ENCODE measurements around the gene DLG1. TPM values are rescaled to one million over a fixed set of nuclear protein-coding genes. Genes with fewer than 3 reads are reported as not detected.

Gene DLG1
- polyA plus RNA-seq, 1 experiment = 58.9 TPM

- H3K9me3 ChIP-seq (ENCODE audit: control insufficient read depth, insufficient read depth, low read length) = no peaks in the 10 kb centered on the region; the same call in 1 of the 2 replicates
- no peak for TF ChIP-seq CTCF (IDR thresholded peaks at IDR 0.05; ENCODE audit: low read depth, low read length)
Observed at GRCh38 chr3:197014024-197014423, 284.4 kb downstream of the DLG1 start.

GRCh38 chr3:197012540-197012883 lies 285.9 kb downstream of the DLG1 start:
- H3K27me3 ChIP-seq (ENCODE audit: control insufficient read depth, insufficient read depth, low read length) = peaks cover 9% of the 10 kb centered on the region
- TF ChIP-seq CTCF (IDR thresholded peaks at IDR 0.05; ENCODE audit: low read depth, low read length) = no peak
- no peaks in the 10 kb centered on the region; the same call in 1 of the 2 replicates for H3K9me3 ChIP-seq (ENCODE audit: control insufficient read depth, insufficient read depth, low read length)
- H3K27ac ChIP-seq (ENCODE audit: low read depth, low read length) = no peak overlapping the region
- DNase-seq (ENCODE audit: low read depth, low spot score) = no peak
- H3K4me3 ChIP-seq (ENCODE audit: low read depth, low read length) = no peak overlapping the region
- POLR2A ChIA-PET = interaction anchor here (0.5 kb wide), 1 partner anchor 167 kb away, joined by 7 read pairs; no protein-coding TSS in a partner anchor
- CTCF ChIA-PET = no interaction called here

More at GRCh38 chr3:197014024-197014423, 284.4 kb downstream of the DLG1 start:
- Histone ChIP-seq H3K4me3 (ENCODE audit: low read depth, low read length) (no peak overlapping the region), H3K27me3 (ENCODE audit: control insufficient read depth, insufficient read depth, low read length) (peaks cover 11% of the 10 kb centered on the region), H3K27ac (ENCODE audit: low read depth, low read length) (no peak overlapping the region)
- DNase-seq (ENCODE audit: low read depth, low spot score) = no peak
- ChIA-PET CTCF (interaction anchor here (0.7 to 1.8 kb wide), 2 partner anchors 11 to 15 kb away, joined by 6 to 7 read pairs; partner anchors contain the start of gene MELTF), POLR2A (no interaction called here)

DNA sequence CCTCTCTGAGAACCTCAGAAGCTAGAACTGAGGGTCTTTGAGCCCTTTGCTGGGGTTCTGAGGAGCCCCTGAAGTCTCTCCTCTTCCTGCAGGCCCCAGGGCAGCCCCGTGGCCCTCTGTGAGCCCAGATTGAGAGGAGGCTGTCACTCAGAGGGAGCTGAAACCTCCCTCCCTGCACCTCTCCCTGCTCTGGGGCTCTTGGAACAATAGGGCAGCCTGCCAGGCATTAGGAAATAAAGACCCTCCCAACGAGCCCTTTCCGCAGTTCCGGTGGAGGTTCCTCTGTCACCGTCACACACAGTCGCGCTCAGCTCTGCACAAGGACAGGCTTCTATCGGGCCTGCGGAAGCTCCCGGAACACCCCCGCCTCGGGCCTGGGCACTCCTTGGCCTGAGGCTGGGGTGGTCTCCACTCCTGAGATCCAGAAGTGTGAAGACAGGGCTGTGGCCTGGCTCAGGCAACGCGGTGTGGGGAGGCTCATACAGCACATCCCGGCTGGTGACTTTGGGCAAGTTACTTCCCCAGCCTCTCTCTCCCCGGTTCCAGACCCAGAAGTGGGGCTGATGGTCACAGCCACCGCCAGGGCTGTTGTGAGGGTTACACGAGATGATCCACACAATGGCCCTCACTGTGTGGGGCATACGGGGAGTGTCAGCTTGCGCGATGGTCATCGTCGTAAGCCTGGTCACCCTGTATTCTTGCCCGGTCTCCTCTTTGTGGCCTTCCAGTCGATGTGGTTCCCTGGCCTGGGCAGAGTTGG lies 286.5 kb downstream of the DLG1 start:
- H3K27me3 ChIP-seq (ENCODE audit: control insufficient read depth, insufficient read depth, low read length) = peaks cover 9% of the 10 kb centered on the region
- DNase-seq (ENCODE audit: low read depth, low spot score) = no peak
- TF ChIP-seq CTCF (IDR thresholded peaks at IDR 0.05; ENCODE audit: low read depth, low read length) = no peak
- ChIA-PET POLR2A (no interaction called here), CTCF (interaction anchor here (1.0 kb wide), 1 partner anchor 18 kb away, joined by 4 read pairs; the partner anchor contains the start of gene MELTF)
- no peak overlapping the region for H3K27ac ChIP-seq (ENCODE audit: low read depth, low read length)
- no peaks in the 10 kb centered on the region; the same call in 1 of the 2 replicates for H3K9me3 ChIP-seq (ENCODE audit: control insufficient read depth, insufficient read depth, low read length)
- no peak overlapping the region for H3K4me3 ChIP-seq (ENCODE audit: low read depth, low read length)

DNA sequence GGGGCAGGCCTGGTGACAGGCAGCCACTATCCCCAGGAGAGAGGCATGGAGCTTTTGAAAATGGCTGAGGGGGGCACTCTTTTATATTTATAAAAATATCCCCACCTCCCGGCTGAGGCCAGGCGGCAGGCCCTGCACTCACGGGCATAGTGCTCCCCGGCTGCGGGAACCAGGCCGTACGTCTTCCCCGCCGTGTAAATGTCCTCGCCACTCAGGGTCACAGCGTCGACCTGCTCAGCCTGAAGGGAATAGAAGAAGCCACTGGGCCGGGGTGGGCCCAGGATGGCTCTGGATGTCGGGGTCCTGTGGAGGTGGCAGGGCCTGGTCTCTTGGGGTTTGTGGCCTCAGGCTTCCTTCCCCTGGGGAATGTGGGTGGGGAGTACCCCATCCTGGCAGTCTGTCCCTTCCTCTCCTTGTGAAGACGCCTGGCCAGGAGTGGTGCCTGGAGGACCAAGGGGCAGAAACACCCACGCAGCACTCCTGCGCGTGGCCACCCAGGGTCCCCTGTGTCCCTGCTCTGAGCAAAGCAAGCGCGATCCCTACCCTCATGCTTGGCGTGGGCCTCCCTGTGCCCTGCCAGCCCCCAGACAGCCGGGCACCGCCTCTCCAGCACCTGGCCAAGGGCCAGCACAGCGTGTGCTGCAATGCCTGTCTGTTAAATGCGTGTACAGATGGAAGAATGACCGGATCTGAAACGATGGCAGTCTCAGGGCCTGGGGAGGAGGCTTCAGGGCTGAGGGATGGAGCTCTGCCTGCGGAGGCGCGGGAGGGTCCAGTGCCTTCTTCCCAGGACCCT lies 287.7 kb downstream of the DLG1 start:
- TF ChIP-seq CTCF (IDR thresholded peaks at IDR 0.05; ENCODE audit: low read depth, low read length) = no peak
- POLR2A ChIA-PET = no interaction called here
- CTCF ChIA-PET = interaction anchor here (0.9 to 1.0 kb wide), 2 partner anchors 19 kb away, joined by 4 read pairs; partner anchors contain the start of gene MELTF
- Histone ChIP-seq H3K27ac (ENCODE audit: low read depth, low read length) (no peak overlapping the region), H3K4me3 (ENCODE audit: low read depth, low read length) (no peak overlapping the region), H3K9me3 (ENCODE audit: control insufficient read depth, insufficient read depth, low read length) (no peaks in the 10 kb centered on the region; the same call in 1 of the 2 replicates), H3K27me3 (ENCODE audit: control insufficient read depth, insufficient read depth, low read length) (peaks cover 7% of the 10 kb centered on the region)
- DNase-seq (ENCODE audit: low read depth, low spot score) = no peak

Data from AG04450 (cell line).